ENCODE results near the gene GC. TPM values are rescaled to one million over a fixed set of nuclear protein-coding genes. Genes with fewer than 3 reads are reported as not detected.
"Not testable (repeated sequence)": the region's sequence is repeated elsewhere in the genome, so short reads cannot be mapped to it uniquely, and the experiment has no call there.

GC gene
- total RNA-seq, 2 donors from 2014 or later, result 0.69 TPM; not detected in 1

GRCh38 chr4:71816676-71817303 lies 32.9 kb upstream of the GC start:
- Histone ChIP-seq H3K27ac (ENCODE audit: low read depth, low read length) (no peak overlapping the region), H3K4me3 (ENCODE audit: low read length) (peak overlapping the region; percentile 23), H3K27me3 (ENCODE audit: control insufficient read depth, insufficient read depth, low read length, poor library complexity, severe bottlenecking) (no peaks in the 10 kb centered on the region), H3K4me1 (ENCODE audit: control insufficient read depth, insufficient read depth, low read length) (peaks cover 4% of the 10 kb centered on the region), H3K36me3 (ENCODE audit: control insufficient read depth, insufficient read depth, low read length) (no peaks in the 10 kb centered on the region), H3K9ac (ENCODE audit: extremely low read depth, low read length, poor library complexity, severe bottlenecking) (no peak overlapping the region), H3K9me3 (ENCODE audit: control insufficient read depth, low read length) (peaks cover 5% of the 10 kb centered on the region)
- Mint-ChIP-seq H3K27me3 (ENCODE audit: insufficient read depth) (no peaks in the 10 kb centered on the region), H3K4me3 (no peak overlapping the region), H3K36me3 (ENCODE audit: low read depth) (no peaks in the 10 kb centered on the region), H3K27ac (no peak overlapping the region), H3K9me3 (peaks cover 2% of the 10 kb centered on the region), H3K4me1 (peaks cover 7% of the 10 kb centered on the region)
- 91 to 95% methylated on average over 2 to 4 of the region's 4 CpGs for WGBS, 2 experiments (ENCODE audit: insufficient coverage in 1 of 2, insufficient read length in 1 of 2)
- TF ChIP-seq, protein P1, sequence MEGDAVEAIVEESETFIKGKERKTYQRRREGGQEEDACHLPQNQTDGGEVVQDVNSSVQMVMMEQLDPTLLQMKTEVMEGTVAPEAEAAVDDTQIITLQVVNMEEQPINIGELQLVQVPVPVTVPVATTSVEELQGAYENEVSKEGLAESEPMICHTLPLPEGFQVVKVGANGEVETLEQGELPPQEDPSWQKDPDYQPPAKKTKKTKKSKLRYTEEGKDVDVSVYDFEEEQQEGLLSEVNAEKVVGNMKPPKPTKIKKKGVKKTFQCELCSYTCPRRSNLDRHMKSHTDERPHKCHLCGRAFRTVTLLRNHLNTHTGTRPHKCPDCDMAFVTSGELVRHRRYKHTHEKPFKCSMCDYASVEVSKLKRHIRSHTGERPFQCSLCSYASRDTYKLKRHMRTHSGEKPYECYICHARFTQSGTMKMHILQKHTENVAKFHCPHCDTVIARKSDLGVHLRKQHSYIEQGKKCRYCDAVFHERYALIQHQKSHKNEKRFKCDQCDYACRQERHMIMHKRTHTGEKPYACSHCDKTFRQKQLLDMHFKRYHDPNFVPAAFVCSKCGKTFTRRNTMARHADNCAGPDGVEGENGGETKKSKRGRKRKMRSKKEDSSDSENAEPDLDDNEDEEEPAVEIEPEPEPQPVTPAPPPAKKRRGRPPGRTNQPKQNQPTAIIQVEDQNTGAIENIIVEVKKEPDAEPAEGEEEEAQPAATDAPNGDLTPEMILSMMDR (conservative IDR thresholded peaks at IDR 0.05), result no peak
- DNase-seq, result no peak

GRCh38 chr4:71814433-71814832 lies 30.6 kb upstream of the GC start:
- Histone ChIP-seq H3K9ac (ENCODE audit: extremely low read depth, low read length, poor library complexity, severe bottlenecking) (no peak overlapping the region), H3K4me1 (ENCODE audit: control insufficient read depth, insufficient read depth, low read length) (peaks cover 2% of the 10 kb centered on the region), H3K27ac (ENCODE audit: low read depth, low read length) (no peak overlapping the region), H3K9me3 (ENCODE audit: control insufficient read depth, low read length) (peaks cover 5% of the 10 kb centered on the region), H3K27me3 (ENCODE audit: control insufficient read depth, insufficient read depth, low read length, poor library complexity, severe bottlenecking) (no peaks in the 10 kb centered on the region), H3K4me3 (ENCODE audit: low read length) (no peak overlapping the region), H3K36me3 (ENCODE audit: control insufficient read depth, insufficient read depth, low read length) (no peaks in the 10 kb centered on the region)
- H3K9me3 Mint-ChIP-seq, result peaks cover 3% of the 10 kb centered on the region
- H3K4me3 Mint-ChIP-seq, result no peak overlapping the region
- no peaks in the 10 kb centered on the region for H3K27me3 Mint-ChIP-seq (ENCODE audit: insufficient read depth)
- 70% methylated on average over 2 of the region's 2 CpGs; no CpG with 5 or more reads in 1 of the 2 experiments for WGBS, 2 experiments (ENCODE audit: insufficient coverage in 1 of 2, insufficient read length in 1 of 2)
- H3K27ac Mint-ChIP-seq, result no peak overlapping the region
- TF ChIP-seq, protein P1 (conservative IDR thresholded peaks at IDR 0.05), result no peak
- H3K4me1 Mint-ChIP-seq, result peaks cover 7% of the 10 kb centered on the region
- H3K36me3 Mint-ChIP-seq (ENCODE audit: low read depth), result no peaks in the 10 kb centered on the region
- DNase-seq, result peak; percentile 81

GRCh38 chr4:71809805-71810204 lies 25.9 kb upstream of the GC start:
- H3K27ac ChIP-seq (ENCODE audit: low read depth, low read length); H3K27me3 Mint-ChIP-seq (ENCODE audit: insufficient read depth); H3K4me1 ChIP-seq (ENCODE audit: control insufficient read depth, insufficient read depth, low read length); H3K36me3 Mint-ChIP-seq (ENCODE audit: low read depth); H3K27me3 ChIP-seq (ENCODE audit: control insufficient read depth, insufficient read depth, low read length, poor library complexity, severe bottlenecking); H3K4me1 Mint-ChIP-seq; H3K9me3 Mint-ChIP-seq; H3K4me3 Mint-ChIP-seq; H3K36me3 ChIP-seq (ENCODE audit: control insufficient read depth, insufficient read depth, low read length); DNase-seq; H3K27ac Mint-ChIP-seq; H3K4me3 ChIP-seq (ENCODE audit: low read length); H3K9ac ChIP-seq (ENCODE audit: extremely low read depth, low read length, poor library complexity, severe bottlenecking): not testable (repeated sequence)
- H3K9me3 ChIP-seq (ENCODE audit: control insufficient read depth, low read length), result peaks cover 11% of the 10 kb centered on the region
- WGBS, 2 experiments (ENCODE audit: insufficient coverage in 1 of 2, insufficient read length in 1 of 2), result 100% methylated on average over 1 of the region's 1 CpG; no CpG with 5 or more reads in 1 of the 2 experiments

DNA sequence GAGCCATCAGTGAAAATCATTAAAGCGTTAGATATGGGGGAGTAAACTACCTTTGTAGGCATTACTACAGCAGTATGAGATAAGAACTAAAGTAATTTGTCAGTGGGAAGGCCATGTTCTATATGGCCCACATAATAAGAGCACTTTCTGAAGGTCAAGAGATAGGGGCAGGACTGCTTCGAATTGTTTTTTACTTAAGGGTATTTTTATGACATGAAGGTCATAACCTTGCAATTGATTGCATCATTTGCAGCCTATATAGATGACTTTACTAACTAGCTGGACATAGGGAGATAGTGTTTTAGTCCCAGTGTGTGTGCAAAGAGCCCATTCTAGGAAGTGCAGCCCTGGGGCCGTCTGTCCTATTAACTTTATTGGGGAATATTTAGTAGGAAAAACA lies 23.6 kb upstream of the GC start:
- peaks cover 2% of the 10 kb centered on the region for H3K36me3 Mint-ChIP-seq (ENCODE audit: low read depth)
- peaks cover 5% of the 10 kb centered on the region for H3K4me1 Mint-ChIP-seq
- peaks cover 2% of the 10 kb centered on the region for H3K9me3 Mint-ChIP-seq
- WGBS, 2 experiments (ENCODE audit: insufficient coverage in 1 of 2, insufficient read length in 1 of 2), result 83 to 95% methylated on average over 1 to 3 of the region's 3 CpGs
- no peak overlapping the region for H3K4me3 Mint-ChIP-seq
- Histone ChIP-seq H3K9me3 (ENCODE audit: control insufficient read depth, low read length) (peaks cover 6% of the 10 kb centered on the region), H3K36me3 (ENCODE audit: control insufficient read depth, insufficient read depth, low read length) (no peaks in the 10 kb centered on the region), H3K27ac (ENCODE audit: low read depth, low read length) (no peak overlapping the region), H3K4me3 (ENCODE audit: low read length) (no peak overlapping the region), H3K4me1 (ENCODE audit: control insufficient read depth, insufficient read depth, low read length) (no peaks in the 10 kb centered on the region), H3K9ac (ENCODE audit: extremely low read depth, low read length, poor library complexity, severe bottlenecking) (no peak overlapping the region), H3K27me3 (ENCODE audit: control insufficient read depth, insufficient read depth, low read length, poor library complexity, severe bottlenecking) (no peaks in the 10 kb centered on the region)
- no peak overlapping the region for H3K27ac Mint-ChIP-seq
- no peak for DNase-seq
- TF ChIP-seq, protein P1 (conservative IDR thresholded peaks at IDR 0.05), result no peak
- H3K27me3 Mint-ChIP-seq (ENCODE audit: insufficient read depth), result no peaks in the 10 kb centered on the region

- 89% methylated on average over 2 of the region's 2 CpGs; no CpG with 5 or more reads in 1 of the 2 experiments for WGBS, 2 experiments (ENCODE audit: insufficient coverage in 1 of 2, insufficient read length in 1 of 2)
- DNase-seq; H3K27me3 Mint-ChIP-seq (ENCODE audit: insufficient read depth); H3K9me3 ChIP-seq (ENCODE audit: control insufficient read depth, low read length); H3K9ac ChIP-seq (ENCODE audit: extremely low read depth, low read length, poor library complexity, severe bottlenecking); H3K4me1 Mint-ChIP-seq; H3K4me3 Mint-ChIP-seq; H3K27ac ChIP-seq (ENCODE audit: low read depth, low read length); H3K27ac Mint-ChIP-seq; H3K36me3 Mint-ChIP-seq (ENCODE audit: low read depth); H3K36me3 ChIP-seq (ENCODE audit: control insufficient read depth, insufficient read depth, low read length); H3K27me3 ChIP-seq (ENCODE audit: control insufficient read depth, insufficient read depth, low read length, poor library complexity, severe bottlenecking); H3K4me3 ChIP-seq (ENCODE audit: low read length); H3K9me3 Mint-ChIP-seq; H3K4me1 ChIP-seq (ENCODE audit: control insufficient read depth, insufficient read depth, low read length): not testable (repeated sequence)
Observed at GRCh38 chr4:71805230-71805629, 21.4 kb upstream of the GC start.
